K562 (cell line): ENCODE data around the gene MYLIP. TPM values are rescaled to one million over a fixed set of nuclear protein-coding genes. Genes with fewer than 3 reads are reported as not detected.
A peak's percentile ranks its signal among the peaks of the same experiment; 100 is the strongest.

Source experiments
- ATAC-seq: fragments of 200-7000 bp; cut with Tn5 transposase; 3 replicates; pipeline ENCODE4 v1.9.1; 2020; ENCODE audit warnings: moderate library complexity
- BruUV-seq: library from RNA; stranded (reverse); fragments of 400-500 nt; replicated peaks from 2 replicates; lab custom pipeline; 2021; lab: Mats Ljungman, UMichigan
- CTCF ChIA-PET: fragments of 300-600 bp; formaldehyde crosslinking; extraction: SDS; loops from one replicate; lab custom pipeline; 2021; ENCODE audit warnings: low intra/inter-chr PET ratio; lab: Yijun Ruan, JAX
- POLR2A ChIA-PET: fragments of 300-600, 350-650 bp; sonication (Branson Sonifier 250); formaldehyde crosslinking; extraction: SDS; loops from one replicate; lab custom pipeline; 2021; ENCODE audit warnings: antibody characterized with exemption, inconsistent platforms; lab: Yijun Ruan, JAX
- DNase-seq, 4 experiments: peaks; one replicate each; pipeline versions ENCODE4 v3.0.0 to v3.0.0-alpha.2; 2011 to 2018; ENCODE audit warnings: low spot score in 3 of 4, mixed read lengths in 3 of 4; ENCODE audit errors: extremely low read depth in 1 of 4
- FAIRE-seq: peaks from 2 replicates; lab custom pipeline; 2011; peaks lifted over from hg19 to GRCh38; lab: Jason Lieb, UNC
- H2AFZ ChIP-seq: 2 replicates; pipeline ENCODE4 v1.6.0; 2011; ENCODE audit warnings: low read depth, low read length, control low read depth, inconsistent platforms
- H3K27ac ChIP-seq: fragments of 200-600 bp; 3 replicates; pipeline ENCODE4 v1.8.0; 2011; ENCODE audit warnings: low read depth, mild to moderate bottlenecking, control low read depth, inconsistent platforms, low read length, moderate library complexity, mixed read lengths; ENCODE audit errors: extremely low read depth
- H3K27me3 ChIP-seq, 2 experiments: fragments of 300-600 bp in 1 of 2; 2 replicates in 1 of 2; 3 replicates in 1 of 2; pipeline versions ENCODE4 v1.6.0 to v1.8.0; 2011; ENCODE audit warnings: inconsistent platforms in 2 of 2, low read length in 2 of 2, mild to moderate bottlenecking in 1 of 2, mixed read lengths in 1 of 2, moderate library complexity in 1 of 2; ENCODE audit not compliant: control insufficient read depth in 2 of 2, insufficient read depth in 2 of 2
- H3K36me3 ChIP-seq: fragments of 300-600 bp; 3 replicates; pipeline ENCODE4 v1.8.0; 2011; ENCODE audit warnings: mild to moderate bottlenecking, low read length, inconsistent platforms; ENCODE audit not compliant: control insufficient read depth, insufficient read depth
- H3K4me1 ChIP-seq, 2 experiments: fragments of 200-600 bp in 1 of 2; replicated peaks in 1 of 2; 2 replicates in 1 of 2; 3 replicates in 1 of 2; pipeline versions ENCODE4 v1.5.1 to v1.8.0; 2011; ENCODE audit warnings: inconsistent platforms in 2 of 2, low read length in 2 of 2, mild to moderate bottlenecking in 1 of 2, mixed read lengths in 1 of 2, moderate library complexity in 1 of 2; ENCODE audit not compliant: control insufficient read depth in 2 of 2, insufficient read depth in 2 of 2
- H3K4me2 ChIP-seq: 2 replicates; pipeline ENCODE4 v1.6.1; 2011; ENCODE audit warnings: low read length, control low read depth, inconsistent platforms, mixed read lengths; ENCODE audit not compliant: insufficient read depth
- H3K4me3 ChIP-seq: fragments of 200-600 bp; sonication (generic), shearing (Covaris generic); 2 replicates; pipeline ENCODE4 v1.5.1; 2016; ENCODE audit warnings: control low read depth, inconsistent platforms
- H3K79me2 ChIP-seq: fragments of 200-600 bp; 3 replicates; pipeline ENCODE4 v1.8.0; 2011; ENCODE audit warnings: low read length, inconsistent platforms; ENCODE audit not compliant: control insufficient read depth, insufficient read depth
- H3K9ac ChIP-seq, 2 experiments: 2 replicates each; pipeline versions ENCODE4 v1.6.0 to v1.6.1; 2011; ENCODE audit warnings: low read depth in 2 of 2, low read length in 2 of 2, control low read depth in 1 of 2, inconsistent platforms in 1 of 2, mild to moderate bottlenecking in 1 of 2, mixed read lengths in 1 of 2; ENCODE audit not compliant: insufficient read depth in 1 of 2
- H3K9me1 ChIP-seq: one replicate; pipeline ENCODE4 v1.6.0; 2011; ENCODE audit warnings: inconsistent platforms, mild to moderate bottlenecking, low read length, moderate library complexity; ENCODE audit not compliant: control insufficient read depth, insufficient read depth
- H3K9me3 ChIP-seq: replicated peaks from 2 replicates; pipeline ENCODE4 v1.5.1; 2011; ENCODE audit warnings: low read depth, low read length, inconsistent platforms; ENCODE audit not compliant: control insufficient read depth, insufficient read depth
- H4K20me1 ChIP-seq: replicated peaks from 2 replicates; pipeline ENCODE4 v1.6.1; 2011; ENCODE audit warnings: low read length, inconsistent platforms, mixed read lengths; ENCODE audit not compliant: control insufficient read depth, insufficient read depth
- C11orf30 ChIP-seq: fragments of 450-650 bp; IDR thresholded peaks from 2 replicates; pipeline ENCODE4 v1.6.1; 2016; ENCODE audit warnings: low read depth, mild to moderate bottlenecking
- MAFF ChIP-seq: IDR thresholded peaks from 2 replicates; pipeline ENCODE4 v1.6.1; 2012; ENCODE audit warnings: low read length, improper control_type of control experiment
- MAFG ChIP-seq: fragments of 450-650 bp; conservative IDR thresholded peaks from 2 replicates; pipeline ENCODE4 v1.6.1; 2016; ENCODE audit warnings: missing genetic modification characterization, missing compliant biosample characterization
- MAFK ChIP-seq: IDR thresholded peaks from 2 replicates; pipeline ENCODE4 v1.6.1; 2011; ENCODE audit warnings: low read length, improper control_type of control experiment
- SOX6 ChIP-seq: fragments of 450-650 bp; IDR thresholded peaks from 2 replicates; pipeline ENCODE4 v1.6.1; 2014; ENCODE audit warnings: mild to moderate bottlenecking
- ZNF316 ChIP-seq: fragments of 450-650 bp; IDR thresholded peaks from 2 replicates; pipeline ENCODE4 v1.6.1; 2016
- ZZZ3 ChIP-seq: fragments of 450-650 bp; IDR thresholded peaks from 2 replicates; pipeline ENCODE4 v1.6.1; 2016; ENCODE audit warnings: antibody characterized with exemption, mild to moderate bottlenecking, moderate library complexity
- WGBS: fragments of 100-300 bp; shearing (Covaris generic); methylation state at CpG from one replicate; pipeline ENCODE4 v1.1.6; 2016; ENCODE audit warnings: low coverage, mixed read lengths; ENCODE audit not compliant: insufficient coverage; ENCODE audit errors: missing lambda C conversion rate; 5-methylcytosine and 5-hydroxymethylcytosine counted together
- in situ Hi-C: fragments of 300-500 bp; cut with MboI; formaldehyde crosslinking; loops from 4 replicates; pipeline ENCODE4 v1.15.0; 2018; ENCODE audit warnings: inconsistent platforms, mixed read lengths
- intact Hi-C: fragments of 100-400 bp; cut with micrococcal nuclease; formaldehyde crosslinking; loops from 2 replicates; pipeline ENCODE4 v1.14.2; 2022
- polyA plus RNA-seq, 8 experiments: library from polyadenylated mRNA; depleted of rRNA in 4 of 8; stranded (reverse) in 5 of 8; unstranded in 3 of 8; fragments of >200 nt; fragmentation: Nextera tagmentation in 2 of 8; fragmentation: Illumina TruSeq in 1 of 8; extraction: Ambion mirVana in 2 of 8; extraction: Trizol in 1 of 8; gene quantifications; 2 replicates each; pipeline versions ENCODE4 v1.2.1 to v1.2.3, GENCODE V29; 2011 to 2014; ENCODE audit warnings: inconsistent platforms in 1 of 8, missing spikeins in 1 of 8
- total RNA-seq, 7 experiments: library from RNA; depleted of rRNA in 6 of 7; stranded (reverse); fragments of >200 nt in 6 of 7; fragmentation: Illumina TruSeq in 2 of 7; extraction: Trizol in 2 of 7; gene quantifications; 2 replicates each; pipeline versions ENCODE4 v1.2.1 to v1.2.3, GENCODE V29; 2011 to 2021; ENCODE audit warnings: low replicate concordance in 1 of 7
- TF ChIP-seq, protein P1 (sequence below): fragments of 450-650 bp; IDR thresholded peaks from 2 replicates; pipeline ENCODE4 v1.6.1; 2016; ENCODE audit warnings: antibody characterized with exemption

Gene MYLIP
- total and polyA plus RNA-seq, 9 of the 15 experiments (the other 6 are each of a cell fraction or from before 2014, with no cell fraction given), result 10.8 to 43.5 (median 31.5) TPM

DNA sequence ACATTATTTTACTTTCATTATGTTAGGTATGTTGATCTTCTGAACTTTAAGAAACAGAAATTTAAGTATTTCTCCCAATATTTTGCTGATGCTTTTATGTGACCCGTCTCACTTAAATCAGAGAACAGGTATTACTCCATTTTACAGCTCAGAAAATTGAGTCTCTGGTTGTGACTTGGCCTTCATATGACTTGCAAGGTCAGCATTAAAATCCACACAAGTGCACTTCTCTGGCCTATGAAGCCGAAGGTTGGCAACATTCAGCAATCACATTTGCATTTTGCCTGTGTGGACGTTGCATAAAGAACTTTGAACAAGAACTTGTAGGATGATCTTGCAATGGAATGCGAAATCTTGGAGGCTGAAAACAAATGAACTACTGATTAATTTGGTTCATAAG, 10.1 kb upstream of the MYLIP start:
- peak overlapping the region; percentile 23; the same call in 1 of the 2 replicates for H2AFZ ChIP-seq
- WGBS, result 64% methylated on average over 4 of the region's 4 CpGs
- DNase-seq (no peak), FAIRE-seq (no peak), ATAC-seq (no peak)
- no peak overlapping the region for H3K9ac ChIP-seq
- no TSS peak for BruUV-seq
- no peaks in the 10 kb centered on the region for H3K27me3 ChIP-seq
- no peaks in the 10 kb centered on the region for H3K9me1 ChIP-seq
- H3K79me2 ChIP-seq, result no peaks in the 10 kb centered on the region
- no peaks in the 10 kb centered on the region for H3K9me3 ChIP-seq
- no peaks in the 10 kb centered on the region for H4K20me1 ChIP-seq
- TF ChIP-seq MAFF (peak; percentile 80), SOX6 (no peak), MAFK (peak; percentile 82), C11orf30 (peak; percentile 78), MAFG (tag) (peak; percentile 64; the same call in 1 of the 2 replicates), ZNF316 (peak; percentile 91), ZZZ3 (no peak)
- TF ChIP-seq, protein P1, sequence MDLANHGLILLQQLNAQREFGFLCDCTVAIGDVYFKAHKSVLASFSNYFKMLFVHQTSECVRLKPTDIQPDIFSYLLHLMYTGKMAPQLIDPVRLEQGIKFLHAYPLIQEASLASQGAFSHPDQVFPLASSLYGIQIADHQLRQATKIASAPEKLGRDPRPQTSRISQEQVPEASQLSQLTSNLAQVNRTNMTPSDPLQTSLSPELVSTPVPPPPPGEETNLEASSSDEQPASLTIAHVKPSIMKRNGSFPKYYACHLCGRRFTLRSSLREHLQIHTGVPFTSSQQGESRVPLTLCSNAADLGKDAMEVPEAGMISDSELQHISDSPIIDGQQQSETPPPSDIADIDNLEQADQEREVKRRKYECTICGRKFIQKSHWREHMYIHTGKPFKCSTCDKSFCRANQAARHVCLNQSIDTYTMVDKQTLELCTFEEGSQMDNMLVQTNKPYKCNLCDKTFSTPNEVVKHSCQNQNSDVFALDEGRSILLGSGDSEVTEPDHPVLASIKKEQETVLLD, result no peak
- H3K4me2 ChIP-seq, result no peak overlapping the region
- no peak overlapping the region for H3K27ac ChIP-seq
- H3K4me3 ChIP-seq, result no peak overlapping the region
- CTCF ChIA-PET, result interaction anchor here (0.6 kb wide), 1 partner anchor 170 kb away, joined by 3 read pairs; no protein-coding TSS in a partner anchor
- intact Hi-C loops (no loop called here), in situ Hi-C loops (no loop called here)
- no peaks in the 10 kb centered on the region; a peak in 1 of 5 replicates for H3K4me1 ChIP-seq
- POLR2A ChIA-PET, result interaction anchor here (0.6 to 7.8 kb wide), 3 partner anchors 10 to 123 kb away, joined by 3 to 65 read pairs (median 6); partner anchors contain the start of gene MYLIP
- no peaks in the 10 kb centered on the region for H3K36me3 ChIP-seq
